GM21786 (cell line): ENCODE data around the gene SPI1.

Source experiments
- ATAC-seq: cut with Tn5 transposase; IDR thresholded peaks from one replicate; pipeline ENCODE4 v1.9.1; 2021; ENCODE audit not compliant: unreplicated experiment

SPI1 gene

DNA sequence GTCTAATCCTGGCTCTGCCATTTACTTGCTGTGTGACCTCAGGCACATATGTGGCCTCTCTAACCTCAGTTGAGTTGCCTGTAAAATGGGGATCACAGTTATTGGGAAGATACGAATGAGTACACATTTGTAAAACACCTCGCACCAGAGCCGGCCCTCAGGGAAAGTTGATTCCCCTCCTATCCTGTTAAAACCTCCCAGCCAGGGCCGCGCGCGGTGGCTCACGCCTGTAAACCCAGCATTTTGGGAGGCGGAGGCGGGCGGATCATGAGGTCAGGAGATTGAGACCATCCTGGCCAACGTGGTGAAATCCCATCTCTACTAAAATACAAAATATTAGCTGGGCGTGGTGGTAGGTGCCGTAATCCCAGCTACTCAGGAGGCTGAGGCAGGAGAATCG, 18.0 kb downstream of the SPI1 start:
- ATAC-seq = no peak

DNA sequence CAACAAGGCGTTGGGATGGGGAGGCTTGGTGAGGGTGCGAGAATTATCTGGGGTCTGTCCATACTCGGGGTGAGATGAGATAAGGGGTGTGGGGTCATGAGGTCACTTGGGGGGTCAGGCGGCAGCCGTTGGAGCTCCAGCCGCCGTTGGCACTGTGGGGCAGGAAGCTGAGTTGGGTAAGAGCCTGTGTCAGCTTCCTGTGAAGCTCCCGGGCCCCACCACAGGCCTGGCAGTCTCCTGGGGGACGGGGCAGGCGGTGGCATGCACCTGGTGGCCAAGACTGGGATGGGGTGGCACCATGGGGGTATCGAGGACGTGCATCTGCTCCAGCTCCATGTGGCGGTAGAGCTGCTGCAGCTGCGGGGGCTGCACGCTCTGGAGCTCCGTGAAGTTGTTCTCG, 18.8 kb downstream of the SPI1 start:
- no peak for ATAC-seq

- no peak for ATAC-seq
Observed at GRCh38 chr11:47359162-47359561, 19.2 kb downstream of the SPI1 start.

GRCh38 chr11:47358731-47359051, 19.7 kb downstream of the SPI1 start:
- no peak for ATAC-seq

GRCh38 chr11:47357985-47358730, 20.2 kb downstream of the SPI1 start:
- no peak for ATAC-seq

DNA sequence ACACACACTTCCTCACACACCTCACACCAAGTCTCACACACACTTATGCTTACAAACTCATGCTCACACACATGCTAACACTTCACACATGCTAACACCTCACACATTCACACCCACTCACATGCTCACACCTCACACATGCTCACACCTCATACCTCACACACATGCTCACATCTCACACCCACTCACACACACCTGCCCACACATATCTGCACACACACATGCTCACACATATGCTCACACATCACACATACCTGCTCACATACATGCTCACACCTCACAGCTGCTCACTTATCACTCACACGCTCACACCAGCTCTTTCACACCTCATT, 21.4 kb downstream of the SPI1 start:
- ATAC-seq = no peak

GRCh38 chr11:47356129-47356997, 22.0 kb downstream of the SPI1 start:
- no peak for ATAC-seq

DNA sequence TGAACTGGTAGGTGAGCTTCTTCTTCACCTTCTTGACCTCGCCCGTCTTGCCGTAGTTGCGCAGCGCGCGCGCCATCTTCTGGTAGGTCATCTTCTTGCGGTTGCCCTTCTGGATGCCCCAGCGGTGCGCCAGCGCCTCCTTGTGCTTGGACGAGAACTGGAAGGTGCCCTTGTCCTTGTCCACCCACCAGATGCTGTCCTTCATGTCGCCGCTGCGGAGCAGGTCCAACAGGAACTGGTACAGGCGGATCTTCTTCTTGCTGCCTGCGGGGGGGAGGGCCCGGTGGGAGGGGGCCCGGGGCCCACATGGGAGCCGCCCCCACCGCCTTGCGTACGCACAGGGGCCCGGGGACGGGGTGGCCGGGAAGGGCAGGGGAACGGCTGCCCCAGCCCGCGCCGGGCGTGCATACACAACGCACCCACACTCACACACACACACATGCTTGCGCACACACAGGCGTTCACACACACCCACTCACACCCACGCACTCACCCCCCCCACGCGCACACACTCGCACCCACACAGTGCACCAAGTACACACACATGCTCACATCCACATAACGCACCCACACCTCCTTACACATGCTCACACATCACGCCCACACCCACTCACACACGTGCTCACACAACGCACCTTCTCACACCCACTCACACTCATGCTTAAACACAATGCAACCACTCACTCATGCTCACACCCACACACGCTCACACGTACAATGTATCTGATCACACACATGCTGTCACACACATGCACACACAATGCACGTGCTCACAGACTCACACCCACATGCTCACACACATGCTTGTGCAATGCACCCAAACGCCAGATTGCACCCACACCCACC, 22.8 kb downstream of the SPI1 start:
- ATAC-seq = no peak

- no peak for ATAC-seq
Observed at GRCh38 chr11:47354913-47355282, 23.4 kb downstream of the SPI1 start.

GRCh38 chr11:47353978-47354774, 24.2 kb downstream of the SPI1 start:
- no peak for ATAC-seq

- no peak for ATAC-seq
Observed at GRCh38 chr11:47352556-47352955, 25.8 kb downstream of the SPI1 start, which contains the start of gene MYBPC3. MYBPC3 (minus strand) TSS chr11:47352702; CDS start chr11:47352647, 55 bp downstream.

DNA sequence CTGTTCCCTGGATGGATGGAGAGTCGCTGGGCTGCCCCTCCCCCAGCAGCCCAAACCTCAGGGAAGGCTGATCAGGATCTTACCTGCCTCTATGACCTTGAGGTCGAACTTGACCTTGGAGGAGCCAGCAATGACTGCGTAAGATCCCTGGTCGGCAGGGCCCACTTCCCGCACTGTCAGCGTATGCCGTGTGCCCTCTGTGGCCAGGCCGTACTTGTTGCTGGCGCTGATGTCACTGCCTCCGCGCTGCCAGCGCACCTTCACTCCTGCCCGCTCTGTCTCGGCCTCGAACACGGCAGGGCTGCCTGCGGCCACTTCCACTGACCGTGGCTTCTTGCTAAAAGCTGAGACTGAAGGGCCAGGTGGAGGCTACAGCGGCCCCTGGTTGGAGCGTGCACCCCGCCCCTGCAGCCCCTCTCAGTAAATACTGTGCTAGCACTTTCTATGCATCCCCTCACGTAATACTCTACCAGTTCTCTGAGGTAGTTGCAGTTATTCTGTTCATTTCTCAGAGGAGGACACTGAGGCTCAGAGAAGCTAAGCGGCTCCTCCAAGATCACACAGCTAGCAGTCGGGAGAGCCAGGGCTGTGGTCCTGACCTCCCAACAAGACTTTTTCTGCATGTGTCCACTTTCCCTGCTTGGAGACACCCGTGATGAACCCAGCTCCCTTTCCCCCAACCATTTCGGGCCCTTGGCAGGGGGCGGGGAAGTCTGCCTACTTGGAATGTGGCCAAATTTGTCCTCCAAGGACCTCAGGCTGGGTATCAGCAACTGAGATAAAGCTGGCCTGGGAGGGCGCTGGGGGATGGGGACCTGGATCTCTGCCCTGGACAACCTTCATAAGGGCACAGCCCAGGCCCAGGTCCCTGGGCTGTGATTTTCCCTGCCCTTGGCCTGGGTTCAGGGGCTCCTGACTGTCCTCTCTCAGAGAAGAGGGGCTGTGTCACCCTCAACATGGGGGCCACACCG, 26.9 kb downstream of the SPI1 start:
- ATAC-seq = no peak

- ATAC-seq = no peak
Observed at GRCh38 chr11:47350315-47350714, 28.0 kb downstream of the SPI1 start.

- no peak for ATAC-seq
Observed at GRCh38 chr11:47349521-47350095, 28.7 kb downstream of the SPI1 start.

DNA sequence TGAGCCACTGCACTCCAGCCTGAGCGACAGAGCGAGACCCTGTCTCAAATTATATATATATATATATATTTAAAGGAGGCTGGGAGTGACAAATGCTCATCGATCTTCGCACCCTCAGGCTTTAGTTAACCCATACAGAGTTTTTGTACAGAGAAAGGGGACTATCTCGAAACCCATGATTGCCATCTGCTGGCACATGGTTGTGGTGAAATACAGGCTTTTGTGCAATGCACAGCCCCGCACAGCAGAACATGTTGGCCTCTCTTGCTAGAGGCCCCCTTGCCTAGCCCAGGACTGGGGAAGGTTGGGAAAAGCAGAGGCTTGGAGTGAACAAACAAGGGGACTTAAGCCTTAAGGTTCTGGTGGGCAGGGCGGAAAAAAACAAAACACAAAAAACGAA, 29.5 kb downstream of the SPI1 start:
- ATAC-seq = no peak

DNA sequence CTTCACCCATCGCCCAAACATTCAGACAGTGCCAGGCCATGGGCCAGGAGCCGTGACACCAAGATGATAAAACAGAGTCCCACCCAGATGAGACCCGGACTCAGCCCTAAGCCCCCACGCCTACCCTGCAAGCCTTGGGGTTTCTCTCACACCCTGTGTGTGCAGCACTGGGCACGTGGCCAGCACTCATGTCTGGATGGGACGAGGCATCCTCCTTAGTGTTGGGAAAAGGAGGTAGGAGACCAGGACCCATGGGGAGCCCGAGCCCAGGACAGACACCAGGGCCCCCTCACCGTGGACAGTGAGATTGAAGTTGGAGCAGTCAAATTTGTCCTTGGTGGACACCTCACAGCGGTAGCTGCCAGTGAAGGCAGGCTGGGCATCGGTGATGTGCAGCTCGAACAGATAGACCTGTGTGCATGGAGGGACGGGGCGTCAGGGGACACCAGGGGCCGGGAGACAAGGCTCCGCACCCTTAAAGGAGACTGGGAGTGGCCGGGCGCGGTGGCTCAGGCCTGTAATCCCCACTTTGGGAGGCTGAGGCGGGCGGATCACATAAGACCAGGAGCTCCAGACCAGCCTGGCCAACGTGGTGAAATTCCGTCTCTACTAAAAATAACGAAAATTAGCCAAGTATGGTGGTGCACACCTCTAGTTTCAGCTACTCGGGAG, 30.1 kb downstream of the SPI1 start:
- no peak for ATAC-seq

GRCh38 chr11:47347137-47347536, 31.2 kb downstream of the SPI1 start:
- ATAC-seq = no peak

DNA sequence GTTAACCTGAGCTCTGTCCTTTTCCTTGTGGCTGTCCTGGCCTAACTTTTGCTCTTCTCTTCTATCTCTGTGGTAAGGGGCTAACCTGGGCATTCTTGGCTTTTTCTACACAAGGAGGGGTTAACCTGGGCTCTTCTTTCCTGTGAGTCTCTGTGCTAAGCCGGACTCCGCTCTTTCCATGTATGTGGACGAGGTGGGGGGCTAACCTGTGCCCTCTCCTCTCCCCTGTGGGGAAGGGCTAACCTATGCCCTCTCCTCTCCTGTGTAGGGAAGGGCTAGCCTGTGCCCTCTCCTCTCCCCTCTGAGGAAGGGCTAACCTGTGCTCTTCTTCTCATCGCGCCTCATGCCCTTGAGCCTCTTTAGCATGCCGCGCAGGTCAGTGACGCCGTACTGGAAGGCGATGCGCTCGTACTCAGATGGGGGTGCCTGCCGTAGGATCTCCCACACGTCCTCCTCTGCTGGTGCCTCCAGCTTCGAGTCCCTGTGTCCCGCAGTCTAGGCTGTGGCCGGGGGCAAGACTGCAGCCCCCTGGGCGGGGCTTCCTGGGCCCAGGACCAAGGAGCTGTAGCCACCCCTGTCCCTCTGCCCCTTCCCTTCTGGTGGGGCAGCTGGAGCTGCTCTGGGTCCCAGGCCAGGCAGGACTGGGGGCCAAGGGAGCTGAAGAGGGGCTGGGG, 32.3 kb downstream of the SPI1 start:
- ATAC-seq = no peak
